Stromal cell of bone marrow (primary cell): ENCODE results near the gene MAGEB6B.
"Not testable (repeated sequence)": the region's sequence is repeated elsewhere in the genome, so short reads cannot be mapped to it uniquely, and the experiment has no call there.

Source experiments
- DNase-seq: peaks from one replicate; pipeline ENCODE4 v3.0.0-alpha.2; 2012; ENCODE audit warnings: low read depth

The MAGEB6B gene

GRCh38 chrX:26160301-26160700 is at the start of gene MAGEB6B:
MAGEB6B (plus strand) TSS chrX:26160601; CDS start chrX:26160601, 0 bp downstream.
- no peak for DNase-seq

GRCh38 chrX:26138274-26138673 is 22.1 kb upstream of the MAGEB6B start, which contains the start of gene MAGEB18:
MAGEB18 (plus strand) TSS chrX:26138343; CDS start chrX:26138986, 643 bp downstream.
- no peak for DNase-seq

GRCh38 chrX:26146024-26146423 is 14.4 kb upstream of the MAGEB6B start:
- no peak for DNase-seq

DNA sequence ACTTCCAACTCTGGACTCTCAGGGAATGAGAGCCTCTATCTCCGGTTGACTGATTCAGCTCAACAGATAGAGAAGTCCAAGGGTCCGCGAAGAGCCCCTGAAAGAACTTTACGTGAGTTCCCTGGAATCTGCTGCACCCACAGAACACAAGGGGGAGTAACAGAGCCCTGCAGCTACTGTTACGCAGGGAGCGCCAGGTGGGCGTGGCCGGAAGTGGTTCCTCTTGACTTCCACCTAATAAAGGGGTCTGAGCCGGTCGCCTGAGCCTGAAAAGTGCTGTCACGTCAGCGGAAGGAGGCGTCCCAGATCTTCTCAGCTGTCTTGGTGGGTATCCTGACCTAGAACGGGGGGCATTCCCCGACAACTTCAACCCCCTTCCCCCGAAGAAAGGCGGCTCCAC is 31.8 kb downstream of the MAGEB6B start, which contains the start of gene MAGEB6:
MAGEB6 (plus strand) TSS at position 237 of the 400 bp plus-strand sequence. CDS start 1,407 bp downstream, outside the sequence.
- DNase-seq, result no peak

- no peak for DNase-seq
Observed at GRCh38 chrX:26203561-26203960, 43.2 kb downstream of the MAGEB6B start.

DNA sequence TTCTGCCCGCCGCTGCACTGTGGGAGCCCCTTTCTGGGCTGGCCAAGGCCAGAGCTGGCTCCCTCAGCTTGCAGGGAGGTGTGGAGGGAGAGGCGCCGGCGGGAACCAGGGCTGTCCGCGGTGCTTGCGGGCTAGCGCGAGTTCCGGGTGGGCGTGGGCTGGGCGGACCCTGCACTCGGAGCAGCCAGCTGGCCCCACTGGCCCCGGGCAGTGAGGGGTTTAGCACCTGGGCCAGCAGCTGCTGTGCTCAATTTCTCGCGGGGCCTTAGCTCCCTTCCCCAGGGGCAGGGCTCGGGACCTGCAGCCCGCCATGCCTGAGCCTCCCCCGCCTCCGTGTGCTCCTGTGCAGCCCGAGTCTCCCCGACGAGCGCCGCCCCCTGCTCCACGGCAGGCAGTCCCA is 44.3 kb downstream of the MAGEB6B start:
- DNase-seq, result not testable (repeated sequence)

DNA sequence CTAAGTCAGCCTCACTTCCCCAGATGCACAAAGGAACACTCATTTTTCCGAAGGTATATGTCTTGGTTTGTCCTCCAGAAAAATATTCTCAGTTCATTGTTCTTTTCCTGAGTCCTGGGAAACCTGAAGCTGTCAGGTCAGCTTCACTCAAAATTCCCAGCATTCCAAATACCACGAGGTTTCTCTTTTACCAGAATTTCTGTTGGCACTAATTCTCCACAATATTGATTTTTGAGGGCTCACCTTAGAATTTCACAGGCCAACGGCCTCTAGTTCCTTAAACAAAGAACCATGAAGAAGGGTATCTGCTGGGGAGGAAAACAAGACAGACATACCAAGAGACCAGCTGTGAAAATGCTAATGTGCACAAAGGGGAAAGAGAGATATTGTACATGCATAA is 47.6 kb downstream of the MAGEB6B start:
- no peak for DNase-seq
